HepG2 (cell line): ENCODE results near the gene CCDC191. TPM values are rescaled to one million over a fixed set of nuclear protein-coding genes. Genes with fewer than 3 reads are reported as not detected.

Experiments
- ATAC-seq: fragments of 200-7000 bp; cut with Tn5 transposase; 3 replicates; pipeline ENCODE4 v1.9.1; 2020; ENCODE audit warnings: mild to moderate bottlenecking, moderate library complexity
- BruUV-seq: library from RNA; stranded (reverse); fragments of 400-500 nt; replicated peaks from 2 replicates; lab custom pipeline; 2021; lab: Mats Ljungman, UMichigan
- CTCF ChIA-PET: fragments of 300-600 bp; formaldehyde crosslinking; extraction: SDS; loops from one replicate; lab custom pipeline; 2021; ENCODE audit warnings: low total read pairs, inconsistent platforms, low intra/inter-chr PET ratio; lab: Yijun Ruan, JAX
- POLR2A ChIA-PET: fragments of 350-600 bp; sonication (Branson Sonifier 250); formaldehyde crosslinking; loops from one replicate; lab custom pipeline; 2020; ENCODE audit warnings: antibody characterized with exemption, inconsistent platforms; lab: Yijun Ruan, JAX
- DNase-seq: peaks from one replicate; pipeline ENCODE4 v3.0.0-alpha.2; 2015; ENCODE audit warnings: low spot score
- FAIRE-seq: peaks from 3 replicates; lab custom pipeline; 2011; peaks lifted over from hg19 to GRCh38; lab: Jason Lieb, UNC
- H2AFZ ChIP-seq: one replicate; pipeline ENCODE4 v1.6.1; 2011; ENCODE audit warnings: low read length, inconsistent platforms
- H3K27ac ChIP-seq: fragments of 300-600 bp; 3 replicates; pipeline ENCODE4 v1.8.0; 2011; ENCODE audit warnings: mixed run types, mild to moderate bottlenecking, mixed read lengths, low read length, inconsistent platforms; ENCODE audit not compliant: insufficient read depth; ENCODE audit errors: extremely low read length
- H3K27me3 ChIP-seq, 2 experiments: fragments of 200-600 bp in 1 of 2; 2 replicates in 1 of 2; 3 replicates in 1 of 2; pipeline versions ENCODE4 v1.6.0 to v1.8.0; 2011; ENCODE audit warnings: low read length in 2 of 2, mild to moderate bottlenecking in 2 of 2, moderate library complexity in 2 of 2, inconsistent platforms in 1 of 2; ENCODE audit not compliant: insufficient read depth in 2 of 2, control insufficient read depth in 1 of 2
- H3K36me3 ChIP-seq, 2 experiments: fragments of 200-600 bp in 1 of 2; replicated peaks in 1 of 2; 2 replicates in 1 of 2; 3 replicates in 1 of 2; pipeline versions ENCODE4 v1.5.1 to v1.8.0; 2011; ENCODE audit warnings: low read length in 2 of 2, inconsistent platforms in 1 of 2; ENCODE audit not compliant: insufficient read depth in 2 of 2, control insufficient read depth in 1 of 2
- H3K4me1 ChIP-seq: 2 replicates; pipeline ENCODE4 v1.5.1; 2012; ENCODE audit warnings: low read length, inconsistent platforms; ENCODE audit not compliant: insufficient read depth
- H3K4me2 ChIP-seq: 2 replicates; pipeline ENCODE4 v1.6.0; 2011; ENCODE audit warnings: low read depth, low read length, inconsistent platforms
- H3K4me3 ChIP-seq, 3 experiments: fragments of 200-600 bp in 1 of 3; sonication (generic), shearing (Covaris generic) in 1 of 3; replicated peaks in 1 of 3; 2 replicates each; pipeline ENCODE4 v1.5.1; 2011 to 2016; ENCODE audit warnings: low read length in 3 of 3, inconsistent platforms in 2 of 3, low read depth in 2 of 3, mild to moderate bottlenecking in 2 of 3, control low read depth in 1 of 3, mixed read lengths in 1 of 3; ENCODE audit not compliant: insufficient read depth in 1 of 3
- H3K79me2 ChIP-seq: one replicate; pipeline ENCODE4 v1.6.1; 2011; ENCODE audit warnings: low read length, inconsistent platforms; ENCODE audit not compliant: insufficient read depth
- H3K9ac ChIP-seq: 2 replicates; pipeline ENCODE4 v1.6.0; 2011; ENCODE audit warnings: mild to moderate bottlenecking, low read depth, low read length, inconsistent platforms; ENCODE audit not compliant: insufficient read depth
- H3K9me3 ChIP-seq: 2 replicates; pipeline ENCODE4 v1.5.1; 2012; ENCODE audit warnings: mild to moderate bottlenecking, low read length
- H4K20me1 ChIP-seq: 2 replicates; pipeline ENCODE4 v1.6.0; 2011; ENCODE audit warnings: inconsistent platforms, mild to moderate bottlenecking, low read length, moderate library complexity; ENCODE audit not compliant: insufficient read depth
- KDM3A ChIP-seq: IDR thresholded peaks from 2 replicates; pipeline ENCODE4 v1.6.1; 2018; ENCODE audit warnings: low read depth, missing compliant biosample characterization
- ZNF326 ChIP-seq: sonication (generic); formaldehyde crosslinking; IDR thresholded peaks from 2 replicates; pipeline ENCODE4 v1.4.0; 2020; ENCODE audit warnings: missing genetic modification reagents, borderline replicate concordance
- WGBS: methylation state at CpG from one replicate; pipeline ENCODE4 v1.1.6; 2017; ENCODE audit warnings: low lambda C conversion rate; 5-methylcytosine and 5-hydroxymethylcytosine counted together
- in situ Hi-C: cut with HindIII; loops from 2 replicates; pipeline ENCODE4 v1.10.0; 2017; ENCODE audit warnings: low pct_unique_long_range_greater_than_20kb; ENCODE audit not compliant: extremely low pct_ligation_motif_present
- intact Hi-C: fragments of 100-400 bp; cut with micrococcal nuclease; formaldehyde crosslinking; loops from one replicate; pipeline ENCODE4 v1.10.0; 2022; ENCODE audit not compliant: unreplicated experiment
- polyA plus RNA-seq, 8 experiments: library from polyadenylated mRNA; depleted of rRNA in 3 of 8; stranded (reverse) in 7 of 8; unstranded in 1 of 8; fragments of >200 nt; fragmentation: Illumina TruSeq in 4 of 8; extraction: Trizol in 4 of 8; gene quantifications; 2 replicates each; pipeline versions ENCODE4 v1.2.1 to v1.2.3, GENCODE V29; 2011 to 2016; ENCODE audit warnings: low read depth in 4 of 8, missing spikeins in 1 of 8, mixed read lengths in 1 of 8; ENCODE audit not compliant: insufficient read depth in 1 of 8
- total RNA-seq, 5 experiments: library from RNA; depleted of rRNA; stranded (reverse); fragments of >200 nt; fragmentation: Illumina TruSeq; extraction: Trizol; gene quantifications; 2 replicates each; pipeline ENCODE4 v1.2.3, GENCODE V29; 2016; ENCODE audit warnings: low read depth in 1 of 5
- TF ChIP-seq, protein P1 (sequence below), 2 experiments: fragments of 450-650 bp in 1 of 2; sonication (generic) in 1 of 2; formaldehyde crosslinking in 1 of 2; IDR thresholded peaks; 2 replicates each; pipeline versions ENCODE4 v1.6.1 to v1.8.0; 2016 to 2022; ENCODE audit warnings: antibody characterized with exemption in 1 of 2, mild to moderate bottlenecking in 1 of 2, missing genetic modification reagents in 1 of 2

CCDC191 gene
- total and polyA plus RNA-seq, 2 of the 13 experiments (the other 11 are each of a cell fraction or from before 2014, with no cell fraction given) = 0.91 to 1.4 TPM

GRCh38 chr3:114020907-114021306, 35.4 kb downstream of the CCDC191 start (continued):
- no peak for TF ChIP-seq ZNF326 (CRISPR knock-in tag)

DNA sequence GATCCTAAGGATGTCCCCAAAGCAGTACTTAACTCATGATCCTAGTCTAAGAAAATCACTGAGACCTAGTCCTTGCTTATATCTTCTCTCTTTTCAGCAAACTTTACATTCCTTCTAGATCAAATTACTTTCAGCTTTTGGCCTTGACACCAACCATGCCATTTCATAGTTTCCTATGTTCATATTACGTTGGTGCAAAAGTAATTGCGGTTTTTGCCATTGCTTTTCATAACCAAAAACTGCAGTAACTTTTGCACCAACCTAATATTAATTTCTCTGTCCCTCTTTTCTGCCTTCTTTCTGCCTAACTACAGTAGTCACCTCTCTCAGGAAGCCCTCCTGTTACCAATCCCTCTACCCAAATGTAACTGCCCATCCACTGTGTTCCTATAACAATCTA, 36.8 kb downstream of the CCDC191 start:
- intact Hi-C loops = no loop called here
- H3K4me2 ChIP-seq = no peak overlapping the region
- H2AFZ ChIP-seq = no peak overlapping the region
- TF ChIP-seq KDM3A (CRISPR knock-in tag) = no peak
- TF ChIP-seq, protein P1, sequence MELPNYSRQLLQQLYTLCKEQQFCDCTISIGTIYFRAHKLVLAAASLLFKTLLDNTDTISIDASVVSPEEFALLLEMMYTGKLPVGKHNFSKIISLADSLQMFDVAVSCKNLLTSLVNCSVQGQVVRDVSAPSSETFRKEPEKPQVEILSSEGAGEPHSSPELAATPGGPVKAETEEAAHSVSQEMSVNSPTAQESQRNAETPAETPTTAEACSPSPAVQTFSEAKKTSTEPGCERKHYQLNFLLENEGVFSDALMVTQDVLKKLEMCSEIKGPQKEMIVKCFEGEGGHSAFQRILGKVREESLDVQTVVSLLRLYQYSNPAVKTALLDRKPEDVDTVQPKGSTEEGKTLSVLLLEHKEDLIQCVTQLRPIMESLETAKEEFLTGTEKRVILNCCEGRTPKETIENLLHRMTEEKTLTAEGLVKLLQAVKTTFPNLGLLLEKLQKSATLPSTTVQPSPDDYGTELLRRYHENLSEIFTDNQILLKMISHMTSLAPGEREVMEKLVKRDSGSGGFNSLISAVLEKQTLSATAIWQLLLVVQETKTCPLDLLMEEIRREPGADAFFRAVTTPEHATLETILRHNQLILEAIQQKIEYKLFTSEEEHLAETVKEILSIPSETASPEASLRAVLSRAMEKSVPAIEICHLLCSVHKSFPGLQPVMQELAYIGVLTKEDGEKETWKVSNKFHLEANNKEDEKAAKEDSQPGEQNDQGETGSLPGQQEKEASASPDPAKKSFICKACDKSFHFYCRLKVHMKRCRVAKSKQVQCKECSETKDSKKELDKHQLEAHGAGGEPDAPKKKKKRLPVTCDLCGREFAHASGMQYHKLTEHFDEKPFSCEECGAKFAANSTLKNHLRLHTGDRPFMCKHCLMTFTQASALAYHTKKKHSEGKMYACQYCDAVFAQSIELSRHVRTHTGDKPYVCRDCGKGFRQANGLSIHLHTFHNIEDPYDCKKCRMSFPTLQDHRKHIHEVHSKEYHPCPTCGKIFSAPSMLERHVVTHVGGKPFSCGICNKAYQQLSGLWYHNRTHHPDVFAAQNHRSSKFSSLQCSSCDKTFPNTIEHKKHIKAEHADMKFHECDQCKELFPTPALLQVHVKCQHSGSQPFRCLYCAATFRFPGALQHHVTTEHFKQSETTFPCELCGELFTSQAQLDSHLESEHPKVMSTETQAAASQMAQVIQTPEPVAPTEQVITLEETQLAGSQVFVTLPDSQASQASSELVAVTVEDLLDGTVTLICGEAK (IDR thresholded peaks at IDR 0.05) = peak; percentile 90
- TF ChIP-seq, protein P1 (CRISPR knock-in tag; IDR thresholded peaks at IDR 0.05) = no peak
- TF ChIP-seq, all 625 proteins: peak for 1
- no peaks in the 10 kb centered on the region for H3K27me3 ChIP-seq
- POLR2A ChIA-PET = no interaction called here
- DNase-seq = no peak
- no peak overlapping the region for H3K9ac ChIP-seq
- CTCF ChIA-PET = no interaction called here
- FAIRE-seq = no peak
- no peak overlapping the region for H3K27ac ChIP-seq
- no peaks in the 10 kb centered on the region for H3K9me3 ChIP-seq
- H3K79me2 ChIP-seq = no peaks in the 10 kb centered on the region
- ATAC-seq = no peak
- in situ Hi-C loops = no loop called here
- no peaks in the 10 kb centered on the region for H4K20me1 ChIP-seq
- H3K4me3 ChIP-seq = no peak overlapping the region
- WGBS = 16% methylated on average over 2 of the region's 2 CpGs
- no TSS peak for BruUV-seq
- H3K4me1 ChIP-seq = no peaks in the 10 kb centered on the region
- no peaks in the 10 kb centered on the region for H3K36me3 ChIP-seq
